ENCODE results near the gene MXI1.

DNA sequence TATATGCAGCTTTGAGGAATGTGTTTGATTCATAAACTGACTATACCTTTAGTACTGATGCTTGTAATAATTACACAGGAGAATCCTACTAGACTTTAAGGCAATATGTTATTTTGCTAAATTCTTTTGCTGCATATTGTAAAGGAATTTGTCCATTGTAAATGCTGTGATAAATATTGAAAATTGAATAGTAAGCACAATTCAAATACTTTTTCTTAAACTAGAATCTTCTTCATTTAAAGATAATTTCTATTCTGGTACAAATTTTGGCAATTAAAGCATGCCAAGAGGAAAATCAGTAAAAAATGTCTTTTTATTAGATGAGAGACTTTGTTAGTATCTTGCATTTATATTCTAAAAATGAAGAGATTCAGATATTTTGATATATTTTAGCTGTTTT is 51.9 kb downstream of the MXI1 start:
- TF ChIP-seq CREB1 (CRISPR knock-in tag; IDR thresholded peaks at IDR 0.05; ENCODE audit: low read depth) (no peak), CTCF (conservative IDR thresholded peaks at IDR 0.05; ENCODE audit: low read depth in 2 of 2) (no peak), EZH2 (IDR thresholded peaks at IDR 0.05; ENCODE audit: low read depth, unreplicated experiment) (no peak), EZH2phosphoT487 (IDR thresholded peaks at IDR 0.05; ENCODE audit: unreplicated experiment) (no peak), POLR2AphosphoS5 (IDR thresholded peaks at IDR 0.05; ENCODE audit: low read depth) (no peak), REST (IDR thresholded peaks at IDR 0.05; ENCODE audit: unreplicated experiment) (no peak), ZNF114 (CRISPR knock-in tag; IDR thresholded peaks at IDR 0.05) (no peak), ZNF462 (CRISPR knock-in tag; IDR thresholded peaks at IDR 0.05) (no peak), JUNB (IDR thresholded peaks at IDR 0.05; ENCODE audit: unreplicated experiment) (no peak), ZNF331 (CRISPR knock-in tag; IDR thresholded peaks at IDR 0.05; ENCODE audit: low read depth) (no peak), NANOG (IDR thresholded peaks at IDR 0.05; ENCODE audit: borderline replicate concordance) (no peak), STAT1 (IDR thresholded peaks at IDR 0.05; ENCODE audit: unreplicated experiment) (no peak)
- TF ChIP-seq, protein P1, sequence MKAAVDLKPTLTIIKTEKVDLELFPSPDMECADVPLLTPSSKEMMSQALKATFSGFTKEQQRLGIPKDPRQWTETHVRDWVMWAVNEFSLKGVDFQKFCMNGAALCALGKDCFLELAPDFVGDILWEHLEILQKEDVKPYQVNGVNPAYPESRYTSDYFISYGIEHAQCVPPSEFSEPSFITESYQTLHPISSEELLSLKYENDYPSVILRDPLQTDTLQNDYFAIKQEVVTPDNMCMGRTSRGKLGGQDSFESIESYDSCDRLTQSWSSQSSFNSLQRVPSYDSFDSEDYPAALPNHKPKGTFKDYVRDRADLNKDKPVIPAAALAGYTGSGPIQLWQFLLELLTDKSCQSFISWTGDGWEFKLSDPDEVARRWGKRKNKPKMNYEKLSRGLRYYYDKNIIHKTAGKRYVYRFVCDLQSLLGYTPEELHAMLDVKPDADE (IDR thresholded peaks at IDR 0.05) = no peak

All from GM23338 (cell line).